Right hindlimb (tissue), 1 donor: ENCODE measurements around the gene C6orf89.
A peak's percentile ranks its signal among the peaks of the same experiment; 100 is the strongest.

ENCODE experiments used
- DNase-seq: peaks from one replicate; pipeline ENCODE4 v3.0.0-alpha.2; 2018

The C6orf89 gene, protein sequence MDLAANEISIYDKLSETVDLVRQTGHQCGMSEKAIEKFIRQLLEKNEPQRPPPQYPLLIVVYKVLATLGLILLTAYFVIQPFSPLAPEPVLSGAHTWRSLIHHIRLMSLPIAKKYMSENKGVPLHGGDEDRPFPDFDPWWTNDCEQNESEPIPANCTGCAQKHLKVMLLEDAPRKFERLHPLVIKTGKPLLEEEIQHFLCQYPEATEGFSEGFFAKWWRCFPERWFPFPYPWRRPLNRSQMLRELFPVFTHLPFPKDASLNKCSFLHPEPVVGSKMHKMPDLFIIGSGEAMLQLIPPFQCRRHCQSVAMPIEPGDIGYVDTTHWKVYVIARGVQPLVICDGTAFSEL

GRCh38 chr6:36885461-36886401, at the start of gene C6orf89:
Gene C6orf89, plus strand, starts transcription at chr6:36885952. Its CDS starts 13,493 bp downstream, at chr6:36899445.
- DNase-seq, result peak; percentile 97

GRCh38 chr6:36836111-36837021, 49.4 kb upstream of the C6orf89 start:
- DNase-seq, result no peak

- no peak for DNase-seq
These were observed 48.8 kb upstream of the C6orf89 start for GRCh38 chr6:36837022-36837339.

DNA sequence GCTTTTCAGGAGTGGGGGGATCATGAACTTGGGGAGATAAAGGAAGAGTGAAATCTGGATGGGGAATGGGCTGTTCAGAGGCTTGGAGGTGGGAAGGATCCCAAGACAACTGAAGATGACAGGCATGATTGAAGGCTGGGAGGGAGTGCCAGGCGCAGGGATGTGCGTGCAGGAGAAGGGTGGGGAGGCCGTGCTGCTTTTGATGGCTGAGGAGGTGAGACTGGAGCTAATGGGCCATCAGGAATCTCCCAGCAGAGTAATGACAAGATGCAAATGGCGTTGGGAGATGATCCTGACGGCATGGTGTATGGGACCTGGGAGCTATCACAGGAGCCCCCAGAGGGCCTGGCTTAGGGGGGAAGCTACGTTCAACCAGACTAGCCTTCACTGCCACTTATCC, 48.1 kb upstream of the C6orf89 start:
- no peak for DNase-seq

- peak; percentile 69 for DNase-seq
These were observed 46.6 kb upstream of the C6orf89 start, which contains the start of gene CPNE5 for GRCh38 chr6:36838896-36839748. Gene CPNE5, minus strand, starts transcription at chr6:36839444. Its CDS starts 67 bp downstream, at chr6:36839377.

DNA sequence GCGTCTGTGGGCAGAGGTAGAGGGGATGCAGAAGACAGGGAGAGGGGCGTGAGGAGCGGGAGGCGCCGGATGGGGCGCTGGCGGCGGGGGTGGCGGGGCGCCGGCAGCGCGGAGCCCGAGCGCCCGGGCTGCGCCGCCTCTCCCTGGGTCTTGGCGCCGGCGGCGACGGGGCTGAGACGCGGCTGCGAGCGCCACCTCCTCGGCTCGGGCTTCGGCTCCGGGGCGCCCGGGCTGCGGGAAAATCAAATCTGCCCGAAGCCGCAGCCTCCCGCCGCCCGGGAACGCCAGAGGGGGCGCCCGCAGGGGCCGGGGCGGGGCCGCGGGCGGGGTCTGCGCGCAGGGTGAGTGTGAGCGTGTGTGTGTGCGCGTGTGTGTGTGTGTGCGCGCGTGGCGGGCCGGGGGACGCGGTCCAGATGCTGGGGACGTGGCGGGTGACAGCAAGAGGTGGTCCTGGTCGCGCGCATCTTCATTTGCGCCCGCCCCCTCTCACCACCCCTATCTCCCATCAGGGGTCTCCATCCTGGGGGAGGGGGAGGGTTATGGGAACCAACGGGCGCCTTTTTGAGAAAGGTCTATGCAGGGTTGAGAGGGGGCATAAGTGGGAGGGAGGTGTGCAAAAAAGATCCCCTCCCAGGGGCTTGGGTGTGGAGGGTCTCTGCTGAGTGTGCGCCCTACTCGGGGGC, 45.9 kb upstream of the C6orf89 start:
- peak; percentile 72 for DNase-seq

GRCh38 chr6:36840432-36841403, 45.0 kb upstream of the C6orf89 start:
- peak; percentile 56 for DNase-seq

GRCh38 chr6:36841756-36842155, 44.0 kb upstream of the C6orf89 start:
- no peak for DNase-seq

GRCh38 chr6:36843170-36843569, 42.6 kb upstream of the C6orf89 start:
- DNase-seq, result no peak

- no peak for DNase-seq
These were observed 41.3 kb upstream of the C6orf89 start for GRCh38 chr6:36844232-36845170.

GRCh38 chr6:36845233-36845632, 40.5 kb upstream of the C6orf89 start:
- DNase-seq, result no peak

GRCh38 chr6:36847152-36847551, 38.6 kb upstream of the C6orf89 start:
- no peak for DNase-seq

DNA sequence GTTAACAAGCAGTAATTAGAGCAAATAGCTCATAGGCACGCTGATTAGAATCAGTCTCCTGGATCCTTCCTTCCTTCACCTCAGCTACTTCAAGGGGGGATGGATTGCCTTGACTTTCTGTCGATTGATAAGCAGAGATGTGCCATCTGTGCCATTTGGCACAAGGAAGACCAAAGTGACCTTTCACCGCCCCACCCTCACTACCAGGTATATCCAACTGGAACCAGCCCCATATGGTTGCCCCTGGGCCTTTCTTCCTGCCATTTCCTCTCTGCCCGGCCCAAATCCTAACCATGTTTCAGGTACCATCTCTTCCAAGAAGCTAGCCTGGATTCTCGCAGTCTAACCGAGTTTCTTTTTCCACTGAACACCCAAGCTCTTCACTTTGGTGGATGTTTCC, 37.8 kb upstream of the C6orf89 start:
- DNase-seq, result peak; percentile 13

DNA sequence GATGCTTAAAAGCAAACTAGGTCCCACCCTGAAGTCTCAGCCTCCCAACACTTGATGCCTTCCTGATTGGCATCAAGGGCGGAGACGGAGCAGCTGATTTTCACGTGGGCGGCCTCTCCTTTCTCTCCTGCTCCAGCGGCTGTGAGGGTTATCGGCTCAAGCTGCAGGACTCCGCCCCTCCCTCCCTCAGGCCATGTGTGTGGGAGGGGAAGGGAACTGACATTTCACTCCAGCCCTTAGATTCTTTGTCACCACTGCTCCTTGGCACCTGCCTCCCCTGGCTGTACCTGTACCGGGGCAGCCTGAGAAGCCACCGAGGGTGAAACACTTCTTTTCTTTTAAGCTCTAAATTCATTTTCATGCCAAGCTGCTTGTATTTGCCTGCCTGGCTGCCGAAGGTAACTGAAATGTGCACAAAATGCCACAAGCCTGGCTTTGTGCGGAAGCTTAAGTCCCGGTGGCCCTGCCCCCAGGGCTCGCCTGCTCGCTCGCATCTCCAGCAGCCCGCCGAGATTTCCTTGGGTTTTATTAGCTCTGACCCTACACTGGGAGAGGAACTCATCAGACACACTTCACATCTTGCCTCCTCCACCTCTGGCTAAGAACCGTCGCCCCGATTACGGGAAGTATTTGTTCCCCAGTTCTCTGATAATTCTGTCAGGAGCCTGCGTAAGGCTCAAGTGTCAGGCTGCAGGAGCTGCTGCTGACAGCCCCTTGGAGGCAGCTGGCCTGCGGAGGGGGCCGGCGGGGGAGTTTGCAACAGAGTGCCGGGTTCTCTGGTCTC, 36.9 kb upstream of the C6orf89 start:
- peak; percentile 59 for DNase-seq

- DNase-seq, result no peak
These were observed 35.7 kb upstream of the C6orf89 start for GRCh38 chr6:36850021-36850420.

GRCh38 chr6:36851149-36851614, 34.6 kb upstream of the C6orf89 start:
- peak; percentile 77 for DNase-seq

DNA sequence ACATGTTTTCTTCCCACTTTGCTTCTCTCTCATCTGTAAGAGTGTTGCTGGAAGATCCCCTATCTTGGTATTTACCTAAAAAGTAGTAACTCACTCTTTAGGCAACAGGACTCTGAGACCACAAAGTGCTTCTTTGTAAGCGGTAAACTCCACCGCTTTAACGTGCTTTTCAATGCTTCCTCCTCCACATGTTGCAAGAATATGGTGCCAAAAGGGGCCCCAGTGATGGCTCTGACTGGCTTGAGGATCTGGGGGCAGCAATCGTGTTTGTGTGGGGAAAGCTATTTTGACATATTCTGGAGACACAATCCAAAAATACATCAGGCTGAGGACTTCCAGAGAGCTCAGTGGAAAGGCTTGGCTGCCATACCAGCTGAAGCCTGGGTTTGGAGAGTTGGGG, 34.1 kb upstream of the C6orf89 start:
- DNase-seq, result no peak
